22Rv1 (cell line): Measurements from ENCODE around the gene GTPBP1.

ENCODE experiments used
- H3K27ac ChIP-seq: fragments of 450-650 bp; 2 replicates; pipeline ENCODE4 v1.5.1; 2017
- ZFX ChIP-seq: fragments of 450-650 bp; IDR thresholded peaks from 2 replicates; pipeline ENCODE4 v1.6.1; 2017; ENCODE audit warnings: antibody characterized with exemption, borderline replicate concordance
- TF ChIP-seq, protein P1 (sequence below): fragments of 450-650 bp; IDR thresholded peaks from 2 replicates; pipeline ENCODE4 v1.5.1; 2017; ENCODE audit warnings: mild to moderate bottlenecking

Gene GTPBP1

DNA sequence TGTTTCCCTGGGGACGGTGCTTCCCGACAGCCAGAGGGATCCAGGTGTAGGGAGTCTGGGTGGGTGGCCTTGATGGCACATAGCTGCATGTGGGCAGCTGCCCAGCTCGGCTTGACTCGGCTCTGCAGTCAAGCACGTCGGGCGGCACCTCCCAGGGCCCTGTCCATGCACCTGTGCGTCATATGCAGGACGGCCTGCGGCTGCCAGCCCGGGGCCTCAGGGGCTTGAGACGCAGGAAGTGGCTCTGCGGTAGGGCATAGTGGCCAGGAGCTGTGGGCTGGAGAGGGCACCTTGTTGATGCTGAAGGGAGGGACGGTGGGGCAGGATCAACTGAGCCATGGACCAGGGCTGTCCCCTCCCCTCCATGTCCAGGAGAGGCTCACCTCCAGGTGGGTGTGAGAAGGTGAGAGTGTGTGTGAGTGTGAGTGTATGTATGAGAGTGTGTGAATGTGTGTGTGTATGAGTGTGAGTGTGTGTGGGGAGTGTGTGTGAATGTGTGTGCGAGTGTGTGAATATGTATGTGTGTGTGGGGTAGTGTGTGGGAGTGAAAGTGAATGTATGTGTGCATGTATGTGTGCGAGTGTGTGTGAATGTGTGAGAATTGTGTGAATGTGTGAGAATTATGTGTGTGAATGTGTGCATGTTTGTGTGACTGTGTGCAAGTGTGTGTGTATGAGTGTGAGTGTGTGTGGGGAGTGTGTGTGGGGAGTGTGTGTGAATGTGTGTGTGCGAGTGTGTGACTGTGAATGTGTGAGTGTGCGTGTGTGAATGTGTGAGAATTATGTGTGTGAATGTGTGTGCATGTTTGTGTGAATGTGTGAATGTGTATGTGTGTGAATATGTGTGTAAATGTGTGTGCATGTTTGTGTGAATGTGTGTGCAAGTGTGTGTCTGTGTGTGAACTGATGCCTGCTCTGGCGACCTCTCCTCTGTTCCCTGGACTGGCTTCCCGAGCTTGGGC, 55.7 kb downstream of the GTPBP1 start:
- TF ChIP-seq, protein P1, sequence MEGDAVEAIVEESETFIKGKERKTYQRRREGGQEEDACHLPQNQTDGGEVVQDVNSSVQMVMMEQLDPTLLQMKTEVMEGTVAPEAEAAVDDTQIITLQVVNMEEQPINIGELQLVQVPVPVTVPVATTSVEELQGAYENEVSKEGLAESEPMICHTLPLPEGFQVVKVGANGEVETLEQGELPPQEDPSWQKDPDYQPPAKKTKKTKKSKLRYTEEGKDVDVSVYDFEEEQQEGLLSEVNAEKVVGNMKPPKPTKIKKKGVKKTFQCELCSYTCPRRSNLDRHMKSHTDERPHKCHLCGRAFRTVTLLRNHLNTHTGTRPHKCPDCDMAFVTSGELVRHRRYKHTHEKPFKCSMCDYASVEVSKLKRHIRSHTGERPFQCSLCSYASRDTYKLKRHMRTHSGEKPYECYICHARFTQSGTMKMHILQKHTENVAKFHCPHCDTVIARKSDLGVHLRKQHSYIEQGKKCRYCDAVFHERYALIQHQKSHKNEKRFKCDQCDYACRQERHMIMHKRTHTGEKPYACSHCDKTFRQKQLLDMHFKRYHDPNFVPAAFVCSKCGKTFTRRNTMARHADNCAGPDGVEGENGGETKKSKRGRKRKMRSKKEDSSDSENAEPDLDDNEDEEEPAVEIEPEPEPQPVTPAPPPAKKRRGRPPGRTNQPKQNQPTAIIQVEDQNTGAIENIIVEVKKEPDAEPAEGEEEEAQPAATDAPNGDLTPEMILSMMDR = no peak
- no peak for TF ChIP-seq ZFX
- no peak overlapping the region for H3K27ac ChIP-seq

DNA sequence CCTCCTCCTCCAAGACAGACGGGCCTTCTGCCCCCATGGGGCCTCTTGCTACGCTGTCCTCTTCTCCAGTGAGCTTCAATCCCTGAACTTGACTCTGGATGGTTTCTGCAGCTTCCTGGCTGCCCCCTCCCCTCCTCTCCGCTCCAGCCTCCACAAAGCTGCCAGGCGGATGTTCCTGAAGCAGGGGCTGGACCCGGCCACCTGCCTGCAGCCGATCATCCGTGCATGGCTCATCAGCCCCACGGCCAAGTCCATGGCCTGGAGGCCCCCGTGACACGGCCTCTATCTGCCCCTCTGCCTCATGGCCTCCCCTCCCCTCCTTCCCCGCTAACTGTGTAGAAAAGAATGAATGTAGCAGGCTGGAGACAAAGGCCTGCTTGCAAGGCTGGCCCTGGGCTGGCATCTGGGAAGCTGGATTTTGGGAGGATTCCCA, 56.8 kb downstream of the GTPBP1 start:
- TF ChIP-seq ZFX = no peak
- TF ChIP-seq, protein P1 = no peak
- H3K27ac ChIP-seq = no peak overlapping the region

DNA sequence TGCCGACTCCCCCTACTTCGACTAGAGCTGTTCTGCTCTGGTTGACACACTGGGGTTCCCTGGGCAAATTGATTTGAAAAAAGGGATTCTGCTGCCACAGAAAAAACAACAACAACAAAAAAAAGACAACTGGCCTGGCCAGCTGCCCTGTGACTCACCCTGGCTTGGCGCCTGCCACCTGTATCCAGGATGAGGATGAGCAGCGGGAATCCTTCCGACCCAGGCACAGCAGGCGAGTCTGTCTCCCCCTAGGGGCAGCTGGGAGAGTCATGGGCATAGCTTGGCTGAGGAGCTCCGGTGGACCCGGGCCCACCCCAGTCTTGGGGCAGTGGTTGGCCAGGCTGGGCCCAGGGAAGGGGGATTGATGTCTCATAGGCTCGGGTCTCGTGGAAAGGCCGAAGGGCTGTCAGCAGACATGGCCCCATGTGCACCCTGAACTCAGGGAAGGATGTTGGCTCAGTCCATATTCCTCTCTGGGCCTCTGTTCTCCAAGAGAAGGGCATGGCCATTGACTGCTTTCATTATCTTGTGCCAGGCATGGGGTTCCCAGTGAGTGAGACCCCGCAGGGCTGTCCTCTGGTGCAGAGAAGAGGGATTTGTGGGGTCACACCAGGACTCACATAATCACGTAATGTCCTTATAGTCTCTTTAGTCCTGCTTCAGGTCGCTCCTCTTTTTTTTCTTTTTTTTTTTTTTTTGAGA, 60.5 kb downstream of the GTPBP1 start:
- TF ChIP-seq, protein P1 = peak; percentile 98
- TF ChIP-seq ZFX = no peak
- no peak overlapping the region for H3K27ac ChIP-seq

DNA sequence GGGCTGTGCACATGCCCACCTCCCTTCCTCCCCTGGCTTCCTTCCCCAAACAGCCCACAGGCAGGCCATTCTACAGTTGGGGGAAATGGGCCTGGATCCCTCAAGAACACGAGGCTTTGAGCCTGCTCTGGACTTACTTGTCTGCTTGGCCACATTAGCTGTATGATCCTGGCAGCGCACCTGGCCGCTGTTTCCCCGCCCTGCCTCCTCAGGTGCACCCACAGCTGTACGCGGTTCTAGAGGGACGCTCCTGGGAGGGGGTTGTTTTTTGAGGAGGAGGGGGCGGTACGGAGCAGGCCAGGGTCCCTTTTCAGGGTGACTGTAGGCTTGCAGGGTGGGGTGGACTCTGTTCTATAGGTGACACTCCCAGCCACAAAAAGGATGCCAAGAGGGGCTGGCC, 61.6 kb downstream of the GTPBP1 start:
- TF ChIP-seq, protein P1 = no peak
- TF ChIP-seq ZFX = no peak
- no peak overlapping the region for H3K27ac ChIP-seq

DNA sequence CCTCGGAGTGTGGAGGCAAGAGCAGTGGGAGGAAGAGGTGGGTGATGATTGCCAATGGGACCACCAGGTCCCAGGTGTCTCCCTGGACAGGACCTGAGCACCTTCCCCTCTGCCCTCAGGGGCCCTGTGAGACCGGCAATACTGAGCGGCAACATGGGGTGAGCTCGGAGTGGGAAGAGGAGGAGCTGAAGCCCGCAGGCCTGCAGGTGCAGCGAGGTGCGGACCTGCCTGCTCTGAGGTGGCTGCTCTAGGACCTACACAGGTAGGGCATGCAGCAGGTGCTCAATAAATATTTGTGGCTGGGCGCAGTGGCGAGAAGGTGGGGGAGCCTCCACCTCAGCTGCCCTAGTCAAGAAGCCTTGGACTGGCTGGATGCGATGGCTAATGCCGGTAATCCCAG, 62.3 kb downstream of the GTPBP1 start:
- H3K27ac ChIP-seq = no peak overlapping the region
- no peak for TF ChIP-seq ZFX
- TF ChIP-seq, protein P1 = no peak

DNA sequence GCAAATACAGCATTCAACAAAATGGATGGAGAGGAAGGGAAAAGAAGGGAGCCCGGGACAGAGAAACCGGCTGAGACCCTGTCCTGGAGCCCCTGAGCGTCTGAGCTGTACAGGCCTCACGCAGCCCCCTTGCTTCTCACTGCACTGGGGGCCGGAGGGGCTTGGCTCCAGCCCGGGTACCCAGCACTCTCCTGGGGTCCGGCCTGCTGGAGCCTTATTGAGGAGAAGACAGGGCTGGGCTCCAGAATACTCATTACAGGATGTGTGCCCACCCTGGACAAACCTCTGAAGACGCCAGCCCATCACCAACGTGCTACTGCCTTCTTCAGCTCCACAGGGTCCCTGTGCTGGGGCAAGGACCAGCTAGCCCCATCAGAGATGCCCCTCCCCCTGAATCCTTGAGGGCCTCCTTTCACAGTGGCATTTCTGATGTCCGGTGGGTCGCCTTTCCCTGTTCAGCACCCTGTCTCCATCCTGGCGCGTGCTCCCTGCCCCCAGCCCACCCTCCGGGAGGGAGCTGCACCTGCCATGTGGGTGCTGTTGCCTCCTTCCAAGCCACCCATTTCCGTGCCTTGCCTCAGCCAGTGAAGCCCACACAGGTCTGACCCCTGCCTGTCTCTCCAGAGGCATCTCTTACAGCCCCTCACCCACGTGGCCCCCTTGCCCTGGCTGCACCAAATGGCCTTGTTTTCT, 64.7 kb downstream of the GTPBP1 start:
- H3K27ac ChIP-seq = no peak overlapping the region
- TF ChIP-seq, protein P1 = no peak
- no peak for TF ChIP-seq ZFX
